Colonic mucosa (tissue), 4 donors: ENCODE results near the gene ASB12. TPM values are rescaled to one million over a fixed set of nuclear protein-coding genes. Genes with fewer than 3 reads are reported as not detected.
A peak's percentile ranks its signal among the peaks of the same experiment; 100 is the strongest.
"Not testable (repeated sequence)": the region's sequence is repeated elsewhere in the genome, so short reads cannot be mapped to it uniquely, and the experiment has no call there.

Source experiments
- DNase-seq: peaks from one replicate; pipeline ENCODE4 v3.0.0-alpha.2; 2020
- H3K27ac ChIP-seq: fragments of 200-600 bp; one replicate; pipeline ENCODE4 v1.8.0; 2021
- H3K27me3 ChIP-seq: fragments of 200-600 bp; one replicate; pipeline ENCODE4 v1.8.0; 2021
- H3K36me3 ChIP-seq: fragments of 200-600 bp; one replicate; pipeline ENCODE4 v1.8.0; 2021
- H3K4me1 ChIP-seq: fragments of 200-600 bp; one replicate; pipeline ENCODE4 v1.8.0; 2021; ENCODE audit warnings: mild to moderate bottlenecking
- H3K4me3 ChIP-seq: fragments of 200-600 bp; one replicate; pipeline ENCODE4 v1.8.0; 2021
- H3K9ac ChIP-seq, 2 donors: one replicate each; pipeline ENCODE4 v1.7.0; 2013; ENCODE audit warnings: control low read depth in 2 of 2, low read depth in 2 of 2, low read length in 2 of 2
- H3K9me3 ChIP-seq: fragments of 200-600 bp; one replicate; pipeline ENCODE4 v1.8.0; 2021
- CTCF ChIP-seq: fragments of 200-600 bp; IDR thresholded peaks from one replicate; pipeline ENCODE4 v1.8.0; 2022; ENCODE audit warnings: antibody characterized with exemption, mild to moderate bottlenecking
- intact Hi-C: fragments of 100-400 bp; cut with DNase I; formaldehyde crosslinking; loops from one replicate; pipeline ENCODE4 v1.14.1; 2022
- total RNA-seq, 2 donors: library from RNA; stranded (reverse); fragmentation: NEBNext Ultra II Directional in 1 of 2; extraction: Animal tissue kit (Norgen Biotek cat#: 25700) in 1 of 2; gene quantifications; one replicate each; pipeline ENCODE4 v1.2.1, GENCODE V29; 2021
- donor health status: healthy.
- donor health status: DM: no; HTN: no; CAD: no.
- donor health status: DM: no; HTN: no; CAD: no.

ASB12 gene
- total RNA-seq, result under 1 TPM; 0.40 to 0.88 TPM

- DNase-seq, result no peak
- intact Hi-C loops, result no loop called here
- no peak for TF ChIP-seq CTCF
- Histone ChIP-seq H3K27me3 (no peaks in the 10 kb centered on the region), H3K36me3 (no peaks in the 10 kb centered on the region), H3K9me3 (no peaks in the 10 kb centered on the region), H3K9ac (no peak within 1 kb of the TSS), H3K27ac (no peak within 1 kb of the TSS), H3K4me1 (no peaks in the 10 kb centered on the region), H3K4me3 (no peak within 1 kb of the TSS)
These were observed at the start of gene ASB12 for GRCh38 chrX:64230123-64230970. Gene ASB12 (minus strand): TSS chrX:64230607. CDS start chrX:64225650, 4,957 bp downstream.

GRCh38 chrX:64265265-64265664 is 34.9 kb upstream of the ASB12 start:
- H3K9me3 ChIP-seq, result no peaks in the 10 kb centered on the region
- intact Hi-C loops, result no loop called here
- H3K36me3 ChIP-seq, result no peaks in the 10 kb centered on the region
- no peaks in the 10 kb centered on the region for H3K27me3 ChIP-seq
- no peak for TF ChIP-seq CTCF
- H3K27ac ChIP-seq, result no peak overlapping the region
- DNase-seq, result no peak
- no peak overlapping the region for H3K9ac ChIP-seq
- H3K4me1 ChIP-seq, result no peaks in the 10 kb centered on the region
- no peak overlapping the region for H3K4me3 ChIP-seq

GRCh38 chrX:64229154-64229553 is 1.3 kb downstream of the ASB12 start:
- Histone ChIP-seq H3K27me3 (no peaks in the 10 kb centered on the region), H3K9me3 (no peaks in the 10 kb centered on the region), H3K4me3 (no peak overlapping the region), H3K4me1 (no peaks in the 10 kb centered on the region), H3K9ac (no peak overlapping the region), H3K27ac (no peak overlapping the region), H3K36me3 (no peaks in the 10 kb centered on the region)
- intact Hi-C loops, result no loop called here
- DNase-seq, result no peak
- no peak for TF ChIP-seq CTCF

GRCh38 chrX:64218023-64218422 is 12.4 kb downstream of the ASB12 start:
- intact Hi-C loops, result no loop called here
- no peaks in the 10 kb centered on the region for H3K27me3 ChIP-seq
- no peak overlapping the region for H3K27ac ChIP-seq
- H3K4me3 ChIP-seq, result no peak overlapping the region
- TF ChIP-seq CTCF, result no peak
- H3K36me3 ChIP-seq, result no peaks in the 10 kb centered on the region
- no peaks in the 10 kb centered on the region for H3K9me3 ChIP-seq
- H3K9ac ChIP-seq, result no peak overlapping the region
- no peaks in the 10 kb centered on the region for H3K4me1 ChIP-seq
- DNase-seq, result no peak

GRCh38 chrX:64213989-64214388 is 16.4 kb downstream of the ASB12 start:
- intact Hi-C loops, H3K36me3 ChIP-seq, H3K9ac ChIP-seq, H3K27ac ChIP-seq, H3K4me3 ChIP-seq, H3K4me1 ChIP-seq, DNase-seq, H3K27me3 ChIP-seq, H3K9me3 ChIP-seq: not testable (repeated sequence)

GRCh38 chrX:64206556-64207162 is 23.7 kb downstream of the ASB12 start:
- no peak for DNase-seq
- Histone ChIP-seq H3K27ac (peak overlapping the region; percentile 94), H3K9me3 (no peaks in the 10 kb centered on the region), H3K4me3 (peak overlapping the region; percentile 56), H3K36me3 (no peaks in the 10 kb centered on the region), H3K27me3 (no peaks in the 10 kb centered on the region), H3K4me1 (no peaks in the 10 kb centered on the region), H3K9ac (peak overlapping the region; percentile 64 to 65)
- intact Hi-C loops, result no loop called here
- TF ChIP-seq CTCF, result no peak
